ENCODE results near the gene UPF2.

DNA sequence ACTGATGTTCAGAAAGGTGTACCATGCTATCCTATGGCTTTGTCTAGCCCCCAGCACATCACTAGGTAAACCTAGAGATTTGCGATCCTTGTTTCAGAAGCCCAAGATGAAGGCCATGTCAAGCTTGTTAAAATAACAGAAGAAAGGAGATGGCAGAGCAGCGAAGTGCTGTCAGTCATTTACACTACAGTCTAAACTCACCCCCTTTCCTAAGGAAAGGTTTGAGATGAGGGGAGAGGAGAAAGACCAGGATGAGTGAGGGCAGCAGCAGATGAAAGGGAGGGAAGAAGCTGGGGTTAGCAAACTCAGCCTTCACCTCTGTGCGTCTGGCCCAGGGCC, 144.6 kb downstream of the UPF2 start:
- TF ChIP-seq CTCF (IDR thresholded peaks at IDR 0.05) (no peak), EZH2 (IDR thresholded peaks at IDR 0.05; ENCODE audit: borderline replicate concordance, insufficient read depth, low read depth, low read length, poor library complexity, severe bottlenecking) (no peak)

All from B cell (primary cell).